DMS 273 (cell line): Measurements from ENCODE around the gene RBFOX2.

Source experiments
- DNase-seq: peaks from one replicate; lab custom pipeline; 2025; ENCODE audit not compliant: unreplicated experiment; lab: John Stamatoyannopoulos, UW

The RBFOX2 gene

GRCh38 chr22:35870517-35871293 is 157.9 kb downstream of the RBFOX2 start:
- DNase-seq: peak; percentile 10

GRCh38 chr22:35868938-35869337 is 159.7 kb downstream of the RBFOX2 start:
- no peak for DNase-seq

- DNase-seq: peak; percentile 6
Measured at GRCh38 chr22:35866651-35867050, 162.0 kb downstream of the RBFOX2 start.

- peak; percentile 24 for DNase-seq
Measured at GRCh38 chr22:35864545-35865165, 164.0 kb downstream of the RBFOX2 start.

- DNase-seq: peak; percentile 57
Measured at GRCh38 chr22:35863432-35863831, 165.2 kb downstream of the RBFOX2 start.

- no peak for DNase-seq
Measured at GRCh38 chr22:35862697-35863096, 165.9 kb downstream of the RBFOX2 start.

- no peak for DNase-seq
Measured at GRCh38 chr22:35861451-35861850, 167.2 kb downstream of the RBFOX2 start.

GRCh38 chr22:35860837-35861236 is 167.8 kb downstream of the RBFOX2 start:
- DNase-seq: no peak

GRCh38 chr22:35860087-35860733 is 168.4 kb downstream of the RBFOX2 start:
- no peak for DNase-seq

- no peak for DNase-seq
Measured at GRCh38 chr22:35854334-35854733, 174.3 kb downstream of the RBFOX2 start.

- peak; percentile 7 for DNase-seq
Measured at GRCh38 chr22:35852076-35852475, 176.5 kb downstream of the RBFOX2 start.

- DNase-seq: peak; percentile 4
Measured at GRCh38 chr22:35850831-35851230, 177.8 kb downstream of the RBFOX2 start.

GRCh38 chr22:35846804-35847203 is 181.8 kb downstream of the RBFOX2 start:
- DNase-seq: no peak

GRCh38 chr22:35844886-35845285 is 183.7 kb downstream of the RBFOX2 start:
- no peak for DNase-seq

GRCh38 chr22:35842954-35843353 is 185.7 kb downstream of the RBFOX2 start:
- peak; percentile 76 for DNase-seq

- DNase-seq: peak; percentile 24
Measured at GRCh38 chr22:35842519-35842913, 186.1 kb downstream of the RBFOX2 start.

- peak; percentile 15 for DNase-seq
Measured at GRCh38 chr22:35841907-35842518, 186.6 kb downstream of the RBFOX2 start.

GRCh38 chr22:35840302-35840739 is 188.3 kb downstream of the RBFOX2 start:
- DNase-seq: peak; percentile 98

GRCh38 chr22:35839841-35840301 is 188.8 kb downstream of the RBFOX2 start:
- DNase-seq: peak; percentile 43

GRCh38 chr22:35838855-35839576 is 189.6 kb downstream of the RBFOX2 start:
- peak; percentile 74 for DNase-seq
